Astrocyte (in vitro differentiated cells and primary cell): ENCODE measurements around the gene VAMP1. TPM values are rescaled to one million over a fixed set of nuclear protein-coding genes. Genes with fewer than 3 reads are reported as not detected.

Source experiments
- DNase-seq: peaks from one replicate; pipeline ENCODE4 v3.0.0-alpha.2; 2010; ENCODE audit warnings: low read depth
- FAIRE-seq: peaks from 2 replicates; lab custom pipeline; 2011; peaks lifted over from hg19 to GRCh38; lab: Jason Lieb, UNC
- H2AFZ ChIP-seq: 2 replicates; pipeline ENCODE4 v1.6.0; 2012; ENCODE audit warnings: low read depth, low read length, inconsistent platforms
- H3K27ac ChIP-seq: 2 replicates; pipeline ENCODE4 v1.5.1; 2011; ENCODE audit warnings: low read depth, low read length, inconsistent platforms
- H3K27me3 ChIP-seq: 2 replicates; pipeline ENCODE4 v1.6.0; 2011; ENCODE audit warnings: low read length, inconsistent platforms; ENCODE audit not compliant: insufficient read depth
- H3K36me3 ChIP-seq: 2 replicates; pipeline ENCODE4 v1.5.1; 2011; ENCODE audit warnings: low read length, inconsistent platforms; ENCODE audit not compliant: insufficient read depth
- H3K4me1 ChIP-seq: 2 replicates; pipeline ENCODE4 v1.5.1; 2011; ENCODE audit warnings: low read length, inconsistent platforms; ENCODE audit not compliant: insufficient read depth
- H3K4me2 ChIP-seq: 2 replicates; pipeline ENCODE4 v1.6.0; 2012; ENCODE audit warnings: low read length, inconsistent platforms
- H3K4me3 ChIP-seq: 2 replicates; pipeline ENCODE4 v1.5.1; 2011; ENCODE audit warnings: low read depth, mild to moderate bottlenecking, low read length, inconsistent platforms; ENCODE audit not compliant: insufficient read depth
- H3K79me2 ChIP-seq: 2 replicates; pipeline ENCODE4 v1.6.0; 2012; ENCODE audit warnings: mild to moderate bottlenecking, low read length, inconsistent platforms; ENCODE audit not compliant: insufficient read depth
- H3K9ac ChIP-seq: 2 replicates; pipeline ENCODE4 v1.6.0; 2012; ENCODE audit warnings: mild to moderate bottlenecking, low read length, inconsistent platforms
- H3K9me3 ChIP-seq: 2 replicates; pipeline ENCODE4 v1.5.1; 2012; ENCODE audit warnings: low read depth, mild to moderate bottlenecking, low read length, inconsistent platforms; ENCODE audit not compliant: insufficient read depth
- H4K20me1 ChIP-seq: 2 replicates; pipeline ENCODE4 v1.6.0; 2012; ENCODE audit warnings: low read length, inconsistent platforms; ENCODE audit not compliant: insufficient read depth
- H3K27ac Mint-ChIP-seq: one replicate; pipeline ENCODE4 v1.8.0; 2021; ENCODE audit warnings: mild to moderate bottlenecking, mixed read lengths; ENCODE audit not compliant: unreplicated experiment
- H3K27me3 Mint-ChIP-seq: one replicate; pipeline ENCODE4 v1.8.0; 2021; ENCODE audit warnings: low read depth, mixed read lengths; ENCODE audit not compliant: unreplicated experiment
- H3K36me3 Mint-ChIP-seq: one replicate; pipeline ENCODE4 v1.8.0; 2021; ENCODE audit warnings: low read depth, mixed read lengths; ENCODE audit not compliant: unreplicated experiment
- H3K4me1 Mint-ChIP-seq: one replicate; pipeline ENCODE4 v1.8.0; 2021; ENCODE audit warnings: low read depth, mixed read lengths; ENCODE audit not compliant: unreplicated experiment
- H3K4me3 Mint-ChIP-seq: one replicate; pipeline ENCODE4 v1.8.0; 2021; ENCODE audit warnings: mild to moderate bottlenecking, moderate library complexity, mixed read lengths; ENCODE audit not compliant: unreplicated experiment
- H3K9me3 Mint-ChIP-seq: one replicate; pipeline ENCODE4 v1.8.0; 2021; ENCODE audit warnings: mild to moderate bottlenecking, mixed read lengths; ENCODE audit not compliant: unreplicated experiment
- EZH2 ChIP-seq: IDR thresholded peaks from 2 replicates; pipeline ENCODE4 v1.6.1; 2012; ENCODE audit warnings: mild to moderate bottlenecking, low read length, inconsistent platforms; ENCODE audit not compliant: insufficient read depth
- total RNA-seq: library from RNA; stranded (reverse); gene quantifications from 2 replicates; pipeline ENCODE4 v1.2.1, GENCODE V29; 2021
- TF ChIP-seq, protein P1 (sequence below): IDR thresholded peaks from 2 replicates; pipeline ENCODE4 v1.5.1; 2011; ENCODE audit warnings: low read depth, mild to moderate bottlenecking, inconsistent platforms, low read length, moderate library complexity; ENCODE audit not compliant: insufficient read depth

Gene VAMP1
- total RNA-seq, 1 donor from 2014 or later, result 23.1 TPM

DNA sequence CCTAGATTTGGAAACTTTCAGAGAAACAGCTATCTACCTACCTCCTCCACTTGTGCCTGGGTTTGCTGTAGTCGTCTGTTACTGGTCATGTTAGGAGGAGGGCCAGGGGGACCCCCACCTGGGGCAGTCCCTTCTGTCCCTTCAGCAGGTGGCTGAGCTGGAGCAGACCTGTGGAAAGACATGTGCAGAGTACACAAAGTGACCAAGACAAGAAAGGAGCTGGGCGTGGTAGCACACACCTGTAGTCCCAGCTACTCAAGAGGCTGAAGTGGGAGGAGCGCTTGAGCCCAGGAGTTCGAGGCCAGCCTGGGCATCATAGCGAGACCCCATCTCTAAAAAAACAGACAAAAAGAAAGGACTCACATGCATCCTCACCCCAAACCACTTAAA lies 4.3 kb downstream of the VAMP1 start:
- H3K4me1 Mint-ChIP-seq, result peaks cover 19% of the 10 kb centered on the region
- H3K36me3 Mint-ChIP-seq, result peaks cover 28% of the 10 kb centered on the region
- no peaks in the 10 kb centered on the region for H3K9me3 Mint-ChIP-seq
- Histone ChIP-seq H3K4me2 (no peak overlapping the region), H2AFZ (no peak overlapping the region), H3K9ac (no peak overlapping the region), H3K4me1 (peaks cover 14% of the 10 kb centered on the region), H3K27ac (no peak overlapping the region), H3K79me2 (peaks cover 24% of the 10 kb centered on the region), H3K27me3 (no peaks in the 10 kb centered on the region), H3K4me3 (no peak overlapping the region), H4K20me1 (peaks cover 35% of the 10 kb centered on the region), H3K9me3 (no peaks in the 10 kb centered on the region), H3K36me3 (peaks cover 18% of the 10 kb centered on the region)
- H3K27ac Mint-ChIP-seq, result no peak overlapping the region
- FAIRE-seq (no peak), DNase-seq (no peak)
- no peaks in the 10 kb centered on the region for H3K27me3 Mint-ChIP-seq
- H3K4me3 Mint-ChIP-seq, result no peak overlapping the region
- TF ChIP-seq, protein P1, sequence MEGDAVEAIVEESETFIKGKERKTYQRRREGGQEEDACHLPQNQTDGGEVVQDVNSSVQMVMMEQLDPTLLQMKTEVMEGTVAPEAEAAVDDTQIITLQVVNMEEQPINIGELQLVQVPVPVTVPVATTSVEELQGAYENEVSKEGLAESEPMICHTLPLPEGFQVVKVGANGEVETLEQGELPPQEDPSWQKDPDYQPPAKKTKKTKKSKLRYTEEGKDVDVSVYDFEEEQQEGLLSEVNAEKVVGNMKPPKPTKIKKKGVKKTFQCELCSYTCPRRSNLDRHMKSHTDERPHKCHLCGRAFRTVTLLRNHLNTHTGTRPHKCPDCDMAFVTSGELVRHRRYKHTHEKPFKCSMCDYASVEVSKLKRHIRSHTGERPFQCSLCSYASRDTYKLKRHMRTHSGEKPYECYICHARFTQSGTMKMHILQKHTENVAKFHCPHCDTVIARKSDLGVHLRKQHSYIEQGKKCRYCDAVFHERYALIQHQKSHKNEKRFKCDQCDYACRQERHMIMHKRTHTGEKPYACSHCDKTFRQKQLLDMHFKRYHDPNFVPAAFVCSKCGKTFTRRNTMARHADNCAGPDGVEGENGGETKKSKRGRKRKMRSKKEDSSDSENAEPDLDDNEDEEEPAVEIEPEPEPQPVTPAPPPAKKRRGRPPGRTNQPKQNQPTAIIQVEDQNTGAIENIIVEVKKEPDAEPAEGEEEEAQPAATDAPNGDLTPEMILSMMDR, result no peak
- no peak for TF ChIP-seq EZH2

DNA sequence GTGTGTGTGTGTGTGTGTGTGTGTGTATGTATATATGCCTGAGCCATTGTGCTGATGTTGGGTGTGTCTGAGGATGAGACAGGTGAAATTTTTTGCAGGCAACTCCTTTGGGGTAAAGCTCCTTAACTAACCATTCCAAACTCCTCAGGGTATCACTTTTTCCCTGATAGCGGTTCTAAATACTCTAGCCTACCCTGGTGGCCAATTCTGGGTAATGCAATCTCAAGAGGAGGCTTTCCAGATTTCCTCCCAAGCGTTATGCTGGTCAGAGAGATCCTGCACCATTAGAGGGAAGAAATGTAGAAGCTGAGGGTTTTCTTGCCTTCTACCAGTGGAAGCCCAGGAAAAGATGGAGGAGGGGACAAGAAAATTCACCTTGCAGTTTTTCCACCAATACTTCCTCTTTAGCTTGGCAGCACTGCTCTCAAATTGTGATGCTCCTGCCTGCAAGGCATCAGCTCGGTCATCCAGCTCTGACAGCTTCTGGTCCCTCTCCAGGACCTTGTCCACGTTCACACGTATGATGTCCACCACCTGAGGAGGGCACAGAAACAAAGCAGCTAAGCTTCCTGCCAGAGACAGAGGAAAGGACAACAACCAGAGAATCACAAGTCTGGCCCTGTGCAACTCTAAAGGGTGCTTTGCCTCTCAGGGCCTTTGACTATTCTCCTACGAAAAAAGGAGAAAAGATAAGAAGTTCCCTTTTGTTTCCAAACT lies 4.9 kb downstream of the VAMP1 start:
- H3K27me3 ChIP-seq, result no peaks in the 10 kb centered on the region
- DNase-seq, result peak; percentile 41
- no peak for TF ChIP-seq EZH2
- TF ChIP-seq, protein P1, result peak; percentile 87

DNA sequence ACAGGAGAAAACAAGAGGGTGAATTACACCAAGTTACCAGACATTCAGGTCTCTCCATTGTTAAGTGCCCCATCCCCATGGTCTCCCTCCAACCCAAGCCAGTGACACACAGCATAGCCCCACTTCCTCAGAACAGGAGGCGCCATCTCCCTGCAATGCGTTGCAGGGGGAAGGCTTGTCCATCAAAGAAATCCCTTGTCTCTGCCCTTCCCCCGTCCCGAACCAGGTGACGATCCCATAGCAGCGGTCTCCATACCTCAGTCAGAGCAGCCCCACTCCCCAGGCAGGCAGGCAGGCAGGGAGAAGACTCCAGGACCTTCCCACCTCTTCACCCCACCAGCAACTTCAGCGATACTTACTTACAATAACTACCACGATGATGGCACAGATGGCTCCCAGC lies 5.9 kb downstream of the VAMP1 start:
- Histone ChIP-seq H3K4me2 (no peak overlapping the region), H2AFZ (no peak overlapping the region), H3K27ac (no peak overlapping the region), H3K9me3 (no peaks in the 10 kb centered on the region), H3K36me3 (peaks cover 22% of the 10 kb centered on the region), H3K27me3 (no peaks in the 10 kb centered on the region), H4K20me1 (peaks cover 31% of the 10 kb centered on the region), H3K79me2 (peaks cover 17% of the 10 kb centered on the region), H3K4me3 (no peak overlapping the region), H3K4me1 (peaks cover 10% of the 10 kb centered on the region), H3K9ac (no peak overlapping the region)
- no peak for DNase-seq
- Mint-ChIP-seq H3K9me3 (no peaks in the 10 kb centered on the region), H3K4me1 (peaks cover 17% of the 10 kb centered on the region), H3K36me3 (peaks cover 40% of the 10 kb centered on the region), H3K4me3 (no peak overlapping the region), H3K27ac (no peak overlapping the region), H3K27me3 (no peaks in the 10 kb centered on the region)
- FAIRE-seq, result no peak
- TF ChIP-seq, protein P1, result no peak
- no peak for TF ChIP-seq EZH2

More for the DNA sequence above, 4.9 kb downstream of the VAMP1 start:
- Mint-ChIP-seq H3K27me3 (no peaks in the 10 kb centered on the region), H3K9me3 (no peaks in the 10 kb centered on the region), H3K4me3 (no peak overlapping the region), H3K36me3 (peaks cover 34% of the 10 kb centered on the region), H3K27ac (no peak overlapping the region), H3K4me1 (peaks cover 19% of the 10 kb centered on the region)
- Histone ChIP-seq H3K9me3 (no peaks in the 10 kb centered on the region), H3K4me2 (no peak overlapping the region), H3K27ac (no peak overlapping the region), H3K79me2 (peaks cover 24% of the 10 kb centered on the region), H4K20me1 (peaks cover 35% of the 10 kb centered on the region), H3K9ac (no peak overlapping the region), H3K36me3 (peaks cover 19% of the 10 kb centered on the region), H2AFZ (no peak overlapping the region), H3K4me1 (peaks cover 14% of the 10 kb centered on the region), H3K4me3 (no peak overlapping the region)
- peak; percentile 5 for FAIRE-seq
